Activated CD4-positive, CD25-positive, alpha-beta regulatory T cell treated with anti-CD3 and anti-CD28 coated beads, Interleukin-2, amount 50 U/mL, for 24 hours (primary cell): ENCODE data around the gene EVX2.

Experiments used
- ATAC-seq, 2 donors: fragments of 150-1000 bp; cut with Tn5 transposase; one replicate each; pipeline ENCODE4 v1.10.0; 2021; ENCODE audit warnings: mild to moderate bottlenecking in 1 of 2, moderate library complexity in 1 of 2

Gene EVX2

GRCh38 chr2:176081837-176082524 lies 1.8 kb downstream of the EVX2 start:
- ATAC-seq: no peak

GRCh38 chr2:176081376-176081836 lies 2.4 kb downstream of the EVX2 start:
- no peak for ATAC-seq

- no peak for ATAC-seq
Observed at GRCh38 chr2:176080540-176081375, 3.0 kb downstream of the EVX2 start.

DNA sequence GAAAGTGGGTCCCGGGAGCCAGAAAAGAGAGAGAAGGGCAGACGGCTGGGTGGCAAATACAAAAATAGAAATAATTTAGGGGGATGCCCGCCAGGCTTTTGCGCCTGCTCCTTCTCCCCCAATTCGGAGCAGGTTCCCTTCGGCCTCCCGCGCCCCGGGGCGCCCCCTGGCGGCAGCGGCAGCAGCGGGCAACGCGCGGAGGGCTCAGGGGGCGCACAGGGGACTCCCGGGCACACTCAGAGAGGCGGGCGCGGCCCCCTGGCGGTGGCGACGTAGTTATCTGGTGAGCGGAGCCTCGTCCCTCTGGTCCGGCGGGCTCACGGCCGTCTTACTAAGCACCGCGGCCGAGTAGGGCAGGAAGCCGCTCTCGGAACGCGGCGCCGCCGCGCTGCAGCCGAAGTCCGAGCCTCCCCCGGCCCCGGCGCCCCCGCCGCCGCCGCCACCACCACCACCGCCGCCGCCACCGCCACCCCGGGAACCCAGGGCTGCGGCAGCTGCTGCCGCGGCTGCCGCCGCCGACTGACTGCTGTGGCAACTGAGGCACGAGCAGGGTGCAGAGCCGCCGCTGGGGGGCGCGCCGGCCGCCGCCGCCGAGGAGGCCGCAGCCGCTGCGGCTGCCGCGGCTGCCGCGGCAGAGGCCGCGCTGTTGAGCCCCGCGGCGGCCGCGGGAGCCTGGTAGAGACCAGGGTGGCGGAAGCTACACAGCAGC lies 3.8 kb downstream of the EVX2 start:
- ATAC-seq: no peak

DNA sequence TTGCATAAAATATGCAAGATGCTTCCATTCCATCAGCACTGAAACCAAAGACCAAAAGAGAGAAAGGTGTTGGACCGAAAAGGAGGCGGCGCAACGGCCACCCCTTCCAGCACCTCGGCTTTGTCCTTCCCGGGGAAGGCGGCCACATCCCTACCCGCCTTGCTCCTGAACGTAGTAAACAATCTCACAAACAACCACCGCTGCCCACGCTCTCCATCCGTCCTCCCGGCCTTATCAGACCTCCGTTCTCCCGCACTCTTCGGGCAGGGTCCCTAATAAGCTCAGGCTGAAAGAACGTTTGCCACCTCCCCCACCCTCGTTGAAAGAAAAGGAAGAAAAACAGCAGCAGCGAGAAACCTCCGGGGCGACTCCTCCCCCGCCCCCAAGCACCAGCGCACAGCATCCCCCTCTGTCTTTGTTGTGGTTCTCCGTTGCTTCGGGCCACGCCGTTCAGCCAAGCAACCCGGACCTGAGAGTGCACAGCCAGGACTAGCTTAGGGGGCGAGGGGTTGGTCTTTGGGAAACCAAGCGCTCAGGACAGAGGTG lies 4.4 kb downstream of the EVX2 start:
- ATAC-seq: no peak

GRCh38 chr2:176078541-176079284 lies 5.0 kb downstream of the EVX2 start:
- no peak for ATAC-seq

GRCh38 chr2:176076796-176077195 lies 7.0 kb downstream of the EVX2 start:
- no peak for ATAC-seq

DNA sequence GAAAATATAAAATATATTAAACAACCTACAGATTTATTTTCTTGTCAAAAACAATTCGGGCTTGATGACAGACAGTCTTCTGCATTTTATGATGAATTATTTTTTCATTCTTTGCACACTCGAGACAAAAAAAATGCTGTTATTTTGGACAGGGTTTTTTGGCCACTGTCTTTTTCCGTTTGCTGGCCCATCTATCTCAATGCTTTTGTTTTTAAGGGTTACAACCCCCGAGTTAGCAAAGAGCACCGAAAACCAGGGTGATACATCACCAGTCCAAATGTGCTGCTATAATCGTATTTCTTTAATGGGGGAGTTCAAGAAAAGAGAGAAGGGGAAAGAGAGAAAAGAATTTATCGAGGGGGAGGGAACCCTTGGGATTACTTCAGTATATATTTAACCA lies 7.7 kb downstream of the EVX2 start:
- no peak for ATAC-seq

- ATAC-seq: no peak
Observed at GRCh38 chr2:176075481-176075880, 8.3 kb downstream of the EVX2 start.

DNA sequence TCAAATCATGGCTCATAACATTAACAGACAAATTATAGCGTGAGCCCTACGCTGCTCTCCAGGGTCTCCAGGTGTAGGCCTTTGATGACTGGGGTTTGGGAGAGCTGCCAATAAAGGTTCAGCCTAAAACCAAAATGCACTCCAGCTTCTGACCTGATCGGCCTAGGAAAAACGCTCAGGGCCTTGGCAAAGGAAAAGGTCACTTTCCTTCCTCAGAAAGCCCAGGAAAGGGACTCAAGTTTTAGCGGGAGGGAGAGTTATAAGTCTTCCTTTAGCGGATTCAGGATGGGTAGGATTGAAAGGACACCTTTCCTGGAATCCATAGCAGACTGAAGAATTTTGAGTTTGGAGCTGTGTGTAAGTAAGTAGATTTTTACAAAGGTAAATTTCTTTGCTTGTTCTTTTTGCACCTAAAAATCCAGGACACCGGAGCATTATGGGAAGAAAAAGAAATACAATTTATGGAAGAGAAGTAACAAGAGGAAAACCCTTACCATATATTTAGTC lies 8.8 kb downstream of the EVX2 start:
- ATAC-seq: no peak

DNA sequence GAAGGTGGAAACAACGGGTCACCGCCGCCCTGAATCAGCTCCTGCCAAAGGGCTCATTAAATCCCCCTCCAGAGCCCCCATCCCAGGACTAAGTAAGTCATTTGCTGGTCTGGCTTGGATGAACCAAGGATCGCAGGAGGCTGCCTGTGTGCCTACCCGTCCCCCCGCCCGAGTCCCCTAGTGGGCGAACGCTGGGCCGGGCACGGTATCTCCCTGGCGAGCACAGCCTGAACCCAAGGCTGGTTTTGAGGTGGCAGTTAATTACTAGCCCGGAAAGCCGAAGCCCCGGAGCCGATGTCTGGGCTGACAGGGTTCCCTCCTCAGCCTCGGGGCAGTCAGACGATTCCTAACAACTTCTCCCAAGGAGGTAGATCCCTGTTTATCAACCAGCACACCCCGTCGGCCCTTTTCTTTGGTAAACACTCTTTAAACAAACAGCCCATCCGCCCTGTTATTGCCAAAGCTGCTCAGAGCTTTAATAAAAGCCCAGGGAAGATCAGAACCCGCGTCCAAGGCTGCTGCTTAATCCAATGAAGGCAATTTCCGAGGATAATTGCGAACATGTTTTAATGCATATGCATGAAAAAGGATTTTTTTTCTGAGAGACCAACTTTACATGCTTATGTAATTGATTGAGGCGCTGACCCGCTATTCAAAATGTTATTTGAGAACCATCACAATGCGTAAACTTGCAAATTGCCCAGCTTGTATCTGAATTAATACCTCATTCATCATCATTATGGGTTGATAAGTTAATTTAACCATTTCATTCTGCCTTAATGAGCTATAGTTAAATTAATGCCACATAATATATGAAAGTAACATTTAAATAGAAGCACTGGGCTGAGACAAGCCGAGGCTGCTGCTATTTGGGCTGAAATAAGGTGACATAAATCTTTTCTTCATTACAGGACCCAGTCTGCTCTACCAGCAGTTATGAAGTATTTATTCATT lies 10.5 kb downstream of the EVX2 start:
- ATAC-seq: no peak

DNA sequence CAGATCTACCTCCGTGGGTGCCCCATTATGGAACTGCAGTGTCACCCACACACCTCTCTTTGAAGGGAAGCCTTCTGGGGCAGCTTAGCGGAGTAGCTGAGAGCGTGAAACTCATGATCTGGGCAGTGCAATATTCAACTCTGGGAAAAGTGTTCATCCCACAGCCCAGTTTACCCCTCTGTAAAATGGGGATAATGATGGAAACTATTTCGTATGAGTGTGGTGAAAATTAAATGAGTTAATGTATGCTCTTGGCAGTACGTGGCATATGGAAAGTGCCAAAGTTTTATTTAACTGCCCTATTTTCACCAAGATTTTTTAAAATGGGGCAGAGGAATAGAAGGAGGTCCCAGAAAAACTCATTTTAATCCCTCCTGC lies 11.5 kb downstream of the EVX2 start:
- no peak for ATAC-seq

DNA sequence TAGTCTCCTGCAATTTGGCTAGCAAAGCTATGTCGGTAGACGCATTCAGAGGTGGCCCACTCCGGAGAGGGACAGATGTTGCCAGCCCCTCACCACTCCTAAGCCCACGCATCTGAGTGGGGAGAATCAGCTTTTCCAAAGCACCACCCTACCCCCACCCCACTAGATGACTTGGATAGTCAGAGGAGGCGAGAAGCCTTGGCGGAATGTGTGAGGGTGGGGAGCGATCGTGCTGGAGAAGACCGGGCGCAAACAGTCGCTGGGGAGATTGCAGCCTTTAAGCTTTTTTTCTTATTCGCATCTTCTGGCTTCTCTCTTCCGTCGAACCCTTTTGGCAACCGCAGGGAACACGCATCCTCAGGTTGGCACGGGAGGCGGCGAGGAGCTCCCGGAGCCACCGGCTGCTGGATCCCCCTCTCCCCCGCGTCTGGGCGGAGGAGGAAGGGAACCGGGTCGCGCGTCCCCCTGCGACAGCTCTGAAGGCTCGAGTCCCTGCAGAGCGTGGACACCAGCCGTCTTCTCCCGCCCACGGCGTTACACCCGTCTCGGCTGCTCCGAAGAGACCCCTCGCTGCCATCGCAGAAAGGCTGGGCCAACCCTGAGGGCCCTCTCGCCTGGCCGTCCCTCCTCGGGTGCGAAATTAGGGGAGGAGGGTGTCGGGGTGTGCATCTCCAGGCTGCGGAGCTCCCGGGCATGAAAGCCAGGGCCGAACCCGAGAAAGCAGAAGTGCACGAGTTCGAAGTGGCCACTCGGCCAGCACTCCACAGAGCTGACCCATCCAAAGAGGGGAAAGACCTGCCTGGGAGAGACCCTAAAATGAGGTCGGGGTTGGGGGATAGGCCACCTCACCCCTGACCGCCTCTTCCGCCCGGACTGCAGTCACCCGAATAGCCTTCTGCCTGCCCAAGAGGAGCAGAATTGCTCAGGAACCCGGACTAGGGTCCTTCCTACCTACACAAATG lies 12.2 kb downstream of the EVX2 start:
- ATAC-seq: no peak

DNA sequence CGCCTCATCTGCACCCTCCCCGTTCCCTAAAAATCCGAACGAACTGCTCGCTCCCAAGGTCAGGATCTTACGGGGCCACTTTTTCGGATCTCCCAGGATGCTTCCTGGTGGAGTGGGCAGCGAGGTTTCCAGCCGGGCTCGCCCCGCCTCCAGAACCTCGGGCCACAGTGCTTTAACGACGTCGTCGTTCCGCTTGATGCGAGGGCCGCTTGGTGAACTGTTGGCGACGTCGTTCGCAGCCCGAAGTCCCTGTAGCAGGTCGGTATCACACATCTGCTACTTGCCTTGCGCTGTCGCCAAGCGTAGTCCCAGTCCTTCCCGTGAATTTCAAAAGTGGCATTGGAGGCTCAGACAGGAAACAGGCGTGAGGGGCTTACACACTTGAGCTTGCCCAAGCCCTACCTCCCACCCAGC lies 15.3 kb downstream of the EVX2 start:
- ATAC-seq: no peak

GRCh38 chr2:176067589-176068418 lies 16.0 kb downstream of the EVX2 start:
- no peak for ATAC-seq

DNA sequence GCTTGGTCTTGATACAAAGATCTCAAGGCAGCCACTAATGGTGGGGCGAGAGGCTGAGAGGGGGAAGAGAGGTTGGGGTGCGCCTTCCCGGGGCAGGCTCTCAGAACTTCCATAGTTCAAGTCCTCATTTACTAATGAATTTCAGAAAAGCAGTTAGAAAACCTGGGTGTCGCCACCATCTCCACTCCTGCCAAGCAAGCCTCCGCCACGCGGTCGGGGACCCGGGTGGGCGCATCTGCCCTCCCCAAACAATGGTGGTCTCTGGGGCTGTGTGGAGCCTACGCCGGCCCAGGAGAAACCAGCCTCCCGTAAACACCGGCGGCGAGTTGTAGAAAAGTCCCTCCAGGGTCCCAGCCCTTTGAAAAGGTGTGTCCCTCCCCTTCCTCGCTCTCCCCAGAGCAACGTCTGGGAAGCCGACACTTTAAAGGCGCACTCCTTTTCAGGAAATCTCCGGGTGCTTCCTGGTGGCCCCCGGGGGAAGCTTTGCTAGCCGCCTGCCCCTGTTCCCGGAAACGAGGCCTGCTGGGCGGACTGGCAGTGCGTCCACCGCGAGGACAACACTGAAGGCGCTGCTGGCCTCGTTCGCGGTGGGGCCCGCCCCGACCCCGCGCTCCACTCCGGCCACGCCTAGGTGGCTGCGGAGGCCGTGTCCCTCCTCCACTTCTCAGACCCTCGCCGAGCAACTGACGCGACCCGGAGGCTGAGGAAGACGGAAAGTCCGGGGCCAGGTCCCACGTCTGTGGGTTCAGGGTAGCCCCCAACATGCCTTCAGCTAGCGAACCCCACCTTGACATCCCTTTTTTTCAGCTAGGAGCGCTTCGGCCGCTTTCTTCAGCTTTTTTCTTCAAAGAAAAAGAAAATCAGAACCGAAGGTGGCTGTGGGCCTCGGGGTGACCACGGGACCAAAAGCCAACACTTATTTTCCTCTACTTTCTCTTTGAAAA lies 16.8 kb downstream of the EVX2 start:
- no peak for ATAC-seq

DNA sequence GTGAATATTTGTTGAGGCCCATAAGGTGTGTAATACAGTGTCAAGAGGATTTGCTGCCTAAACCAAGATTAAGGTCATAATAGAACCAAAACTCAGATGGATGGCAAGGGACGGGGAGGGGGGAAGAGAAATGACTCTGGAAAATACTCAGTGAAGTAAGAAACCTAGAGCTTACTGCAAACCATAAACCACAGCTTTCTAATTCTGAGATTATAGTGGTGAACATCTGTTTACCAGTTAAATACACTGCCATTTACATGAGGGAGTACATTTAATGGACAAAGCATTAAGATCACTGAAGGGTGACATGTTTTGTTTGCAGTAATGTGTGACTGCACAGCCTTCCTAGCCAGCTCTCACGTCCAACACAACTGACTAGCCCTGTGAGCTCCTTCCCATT lies 19.8 kb downstream of the EVX2 start:
- no peak for ATAC-seq

GRCh38 chr2:176056406-176056805 lies 27.4 kb downstream of the EVX2 start:
- no peak for ATAC-seq
